Ovary (tissue), 10 donors: ENCODE results near the gene OR10A3. TPM values are rescaled to one million over a fixed set of nuclear protein-coding genes. Genes with fewer than 3 reads are reported as not detected.
"Not testable (repeated sequence)": the region's sequence is repeated elsewhere in the genome, so short reads cannot be mapped to it uniquely, and the experiment has no call there.

Experiments used
- DNase-seq, 5 donors: peaks; one replicate each; pipeline ENCODE4 v3.0.0-alpha.2; 2019 to 2020
- H3K27ac ChIP-seq, 2 donors: fragments of 200-600 bp; one replicate each; pipeline versions ENCODE4 v1.5.1 to v1.8.0; 2019 to 2022
- H3K27me3 ChIP-seq: fragments of 200-600 bp; one replicate; pipeline ENCODE4 v1.8.0; 2022
- H3K36me3 ChIP-seq: fragments of 200-600 bp; sonication (generic); one replicate; pipeline ENCODE4 v1.5.1; 2019
- H3K4me1 ChIP-seq: one replicate; pipeline ENCODE4 v1.8.1; 2013; ENCODE audit warnings: mild to moderate bottlenecking, moderate library complexity; ENCODE audit not compliant: insufficient read depth
- H3K4me3 ChIP-seq: fragments of 200-600 bp; sonication (generic); one replicate; pipeline ENCODE4 v1.5.1; 2017
- H3K9me3 ChIP-seq, 2 donors: fragments of 200-600 bp in 1 of 2; sonication (generic) in 1 of 2; one replicate each; pipeline versions ENCODE4 v1.5.1 to v1.8.1; 2013 to 2019; ENCODE audit warnings: mild to moderate bottlenecking in 1 of 2, moderate library complexity in 1 of 2
- CTCF ChIP-seq, 3 donors: fragments of 450-650 bp in 2 of 3; fragments of 200-600 bp in 1 of 3; IDR thresholded peaks; one replicate each; pipeline versions ENCODE4 v1.5.1 to v1.8.0; 2016 to 2022; ENCODE audit warnings: antibody characterized with exemption in 3 of 3, mild to moderate bottlenecking in 1 of 3
- EP300 ChIP-seq: sonication (generic); formaldehyde crosslinking; IDR thresholded peaks from one replicate; pipeline ENCODE4 v1.6.1; 2017; ENCODE audit warnings: antibody characterized with exemption
- POLR2A ChIP-seq: fragments of 450-650 bp; IDR thresholded peaks from one replicate; pipeline ENCODE4 v1.6.1; 2017; ENCODE audit warnings: antibody characterized with exemption, mild to moderate bottlenecking, moderate library complexity
- WGBS, 3 donors: extraction: QIAGEN DNeasy Blood & Tissue Kit in 1 of 3; methylation state at CpG; one replicate each; pipeline versions ENCODE4 v1.1.5 to v1.1.7; 2013 to 2017; 5-methylcytosine and 5-hydroxymethylcytosine counted together
- intact Hi-C, 4 donors: fragments of 100-400 bp; cut with DNase I; formaldehyde crosslinking; loops; one replicate each; pipeline versions ENCODE4 v1.11.0 to v1.15.1; 2022 to 2023
- long read RNA-seq, 3 donors: library from polyadenylated mRNA in 2 of 3; unstranded in 2 of 3; transcript quantifications; one replicate each; pipeline ENCODE4 v2.0.0 and lab custom pipeline, GENCODE V29; 2021 to 2026
- polyA plus RNA-seq, 2 donors: library from polyadenylated mRNA; stranded (reverse); fragments of 200-250 nt in 1 of 2; fragments of 350-450 nt in 1 of 2; fragmentation: Illumina TruSeq in 1 of 2; extraction: RNeasy Lipid Tissue Mini Kit (QIAGEN cat#74804) in 1 of 2; gene quantifications; one replicate each; pipeline ENCODE4 v1.2.3, GENCODE V29; 2013 to 2014
- total RNA-seq, 7 donors: library from RNA; depleted of rRNA in 2 of 7; stranded (reverse); fragments of >200 nt in 2 of 7; fragmentation: NEBNext Ultra II Directional in 3 of 7; extraction: Animal tissue kit (Norgen Biotek cat#: 25700) in 3 of 7; gene quantifications; one replicate each; pipeline versions ENCODE4 v1.1.0 to v1.2.4, GENCODE V29; 2016 to 2023
- donor health status: DM: no; HTN: no; CAD: no; lungs with moderate emphysema.
- donor health status: DM: no; HTN: no; CAD: no.
- donor health status: Bipolar disorder and iron deficiency.
- donor health status: DM: yes; HTN: yes; CAD: no.
- donor health status: DM: no; HTN: no; CAD: no.
- donor health status: DM: yes; HTN: yes; CAD: no.

The OR10A3 gene
- not detected for total RNA-seq
- not detected for polyA plus RNA-seq
- long read RNA-seq, donor 1, result 0 reads
- long read RNA-seq, donor 2, result 0 reads
- long read RNA-seq, donor 3, result 0 reads

- TF ChIP-seq EP300 (no peak), CTCF (IDR thresholded peaks at IDR 0.05) (no peak), POLR2A (no peak)
- H3K4me3 ChIP-seq, result no peak within 1 kb of the TSS
- WGBS, 3 donors, result 84 to 86% (median 85%) methylated on average over 2 of the region's 2 CpGs
- no peak within 1 kb of the TSS for H3K27ac ChIP-seq
- H3K36me3 ChIP-seq, result no peaks in the 10 kb centered on the region
- no peaks in the 10 kb centered on the region for H3K27me3 ChIP-seq
- no peaks in the 10 kb centered on the region for H3K9me3 ChIP-seq
- no peaks in the 10 kb centered on the region for H3K4me1 ChIP-seq
- intact Hi-C loops, result no loop called here
- no peak for DNase-seq
Observed at GRCh38 chr11:7941608-7942007, at the start of gene OR10A3. OR10A3 (minus strand) TSS chr11:7941708; CDS start chr11:7939520, 2,188 bp downstream.

- not testable (repeated sequence) for DNase-seq, H3K9me3 ChIP-seq, H3K4me1 ChIP-seq, H3K27me3 ChIP-seq, H3K36me3 ChIP-seq
- 0 to 1% (median 0%) methylated on average over 9 to 13 of the region's 13 CpGs for WGBS, 3 donors
- H3K4me3 ChIP-seq, result peak overlapping the region; percentile 87
- intact Hi-C loops, result loop anchor here in 2 of 4 donors (5.0 kb wide), 2 partner anchors 90 to 95 kb away; no protein-coding TSS in a partner anchor
- peak overlapping the region in 1 of 2 donors; percentile 64 for H3K27ac ChIP-seq
Observed at GRCh38 chr11:7987560-7987883, 46.0 kb upstream of the OR10A3 start.

- TF ChIP-seq CTCF (IDR thresholded peaks at IDR 0.05), result peak; percentile 81 to 86 (median 85)
- no peak for TF ChIP-seq EP300
- DNase-seq, result peak; percentile 81 to 92 (median 88)
- no peaks in the 10 kb centered on the region for H3K36me3 ChIP-seq
- H3K9me3 ChIP-seq, result no peaks in the 10 kb centered on the region
- peaks cover 6% of the 10 kb centered on the region for H3K4me1 ChIP-seq
- H3K27ac ChIP-seq, result peak within 1 kb of the TSS in 1 of 2 donors; percentile 64
- H3K27me3 ChIP-seq, result no peaks in the 10 kb centered on the region
- 0 to 1% (median 1%) methylated on average over 47 of the region's 47 CpGs for WGBS, 3 donors
- intact Hi-C loops, result loop anchor here in 2 of 4 donors (5.0 kb wide), 2 partner anchors 90 to 95 kb away; no protein-coding TSS in a partner anchor
- peak within 1 kb of the TSS; percentile 87 for H3K4me3 ChIP-seq
Observed at GRCh38 chr11:7986768-7987559, 45.5 kb upstream of the OR10A3 start, which contains the start of gene EIF3F. EIF3F (plus strand) TSS chr11:7987337; CDS start chr11:7987353, 16 bp downstream.

- intact Hi-C loops, result no loop called here
- WGBS, 3 donors, result 64 to 71% (median 68%) methylated on average over 7 of the region's 7 CpGs
- TF ChIP-seq CTCF (IDR thresholded peaks at IDR 0.05) (no peak), EP300 (no peak), POLR2A (no peak)
- Histone ChIP-seq H3K27me3 (no peaks in the 10 kb centered on the region), H3K9me3 (no peaks in the 10 kb centered on the region), H3K27ac (no peak overlapping the region), H3K4me3 (no peak overlapping the region), H3K36me3 (no peaks in the 10 kb centered on the region), H3K4me1 (peaks cover 6% of the 10 kb centered on the region)
- DNase-seq, result no peak
Observed at GRCh38 chr11:7983832-7984590, 42.5 kb upstream of the OR10A3 start.
